NT2/D1 (cell line): ENCODE measurements around the gene CACNA2D4.

ENCODE experiments used
- YY1 ChIP-seq: IDR thresholded peaks from 2 replicates; pipeline ENCODE4 v1.6.1; 2011; ENCODE audit not compliant: insufficient read length, insufficient read depth
- ZNF274 ChIP-seq: IDR thresholded peaks from 2 replicates; pipeline ENCODE4 v1.6.1; 2011; ENCODE audit warnings: mild to moderate bottlenecking, low read depth, low read length

GRCh38 chr12:1806301-1807086, 112.0 kb downstream of the CACNA2D4 start:
- no peak for TF ChIP-seq YY1
- no peak for TF ChIP-seq ZNF274
